ENCODE measurements around the gene TNFRSF21.

The TNFRSF21 gene

DNA sequence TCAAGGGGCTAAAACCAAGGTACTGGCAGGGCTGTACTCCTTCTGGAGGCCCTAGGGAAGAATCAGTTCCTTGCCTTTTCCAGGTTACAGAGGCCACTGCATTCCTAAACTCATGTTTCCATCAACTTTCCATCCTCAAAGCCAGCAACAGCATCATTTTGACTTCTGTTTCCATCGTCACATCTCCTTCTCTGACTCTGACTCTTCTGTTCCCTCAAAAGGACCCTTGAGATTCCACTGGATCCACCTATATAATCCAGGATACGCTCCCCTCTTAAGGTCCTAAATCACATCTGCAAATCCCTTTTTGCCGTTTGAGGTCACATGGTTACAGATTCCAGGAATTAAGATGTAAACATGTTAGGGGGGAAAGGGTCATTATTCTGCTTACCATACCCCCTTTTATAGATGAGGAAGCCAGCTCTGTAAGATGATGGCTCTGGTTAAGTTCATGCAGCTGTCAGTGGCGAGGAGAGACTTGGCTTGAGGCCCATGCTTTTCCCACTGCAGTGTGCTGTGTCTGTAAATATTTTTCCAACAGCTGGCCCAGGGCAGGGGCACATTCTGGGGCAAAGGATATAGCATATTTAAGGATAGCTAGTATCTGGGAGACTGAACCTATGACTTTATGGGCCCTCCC lies 114.6 kb downstream of the TNFRSF21 start:
- in situ Hi-C loops (cut with MboI; ENCODE audit: low pct_unique_long_range_greater_than_20kb, low sequenced_read_pairs, unreplicated experiment): no loop called here
- TF ChIP-seq, protein P1, sequence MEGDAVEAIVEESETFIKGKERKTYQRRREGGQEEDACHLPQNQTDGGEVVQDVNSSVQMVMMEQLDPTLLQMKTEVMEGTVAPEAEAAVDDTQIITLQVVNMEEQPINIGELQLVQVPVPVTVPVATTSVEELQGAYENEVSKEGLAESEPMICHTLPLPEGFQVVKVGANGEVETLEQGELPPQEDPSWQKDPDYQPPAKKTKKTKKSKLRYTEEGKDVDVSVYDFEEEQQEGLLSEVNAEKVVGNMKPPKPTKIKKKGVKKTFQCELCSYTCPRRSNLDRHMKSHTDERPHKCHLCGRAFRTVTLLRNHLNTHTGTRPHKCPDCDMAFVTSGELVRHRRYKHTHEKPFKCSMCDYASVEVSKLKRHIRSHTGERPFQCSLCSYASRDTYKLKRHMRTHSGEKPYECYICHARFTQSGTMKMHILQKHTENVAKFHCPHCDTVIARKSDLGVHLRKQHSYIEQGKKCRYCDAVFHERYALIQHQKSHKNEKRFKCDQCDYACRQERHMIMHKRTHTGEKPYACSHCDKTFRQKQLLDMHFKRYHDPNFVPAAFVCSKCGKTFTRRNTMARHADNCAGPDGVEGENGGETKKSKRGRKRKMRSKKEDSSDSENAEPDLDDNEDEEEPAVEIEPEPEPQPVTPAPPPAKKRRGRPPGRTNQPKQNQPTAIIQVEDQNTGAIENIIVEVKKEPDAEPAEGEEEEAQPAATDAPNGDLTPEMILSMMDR (IDR thresholded peaks at IDR 0.05; ENCODE audit: extremely low read depth, insufficient read depth, missing control alignments): no peak
- no peak for DNase-seq (ENCODE audit: low spot score)

DNA sequence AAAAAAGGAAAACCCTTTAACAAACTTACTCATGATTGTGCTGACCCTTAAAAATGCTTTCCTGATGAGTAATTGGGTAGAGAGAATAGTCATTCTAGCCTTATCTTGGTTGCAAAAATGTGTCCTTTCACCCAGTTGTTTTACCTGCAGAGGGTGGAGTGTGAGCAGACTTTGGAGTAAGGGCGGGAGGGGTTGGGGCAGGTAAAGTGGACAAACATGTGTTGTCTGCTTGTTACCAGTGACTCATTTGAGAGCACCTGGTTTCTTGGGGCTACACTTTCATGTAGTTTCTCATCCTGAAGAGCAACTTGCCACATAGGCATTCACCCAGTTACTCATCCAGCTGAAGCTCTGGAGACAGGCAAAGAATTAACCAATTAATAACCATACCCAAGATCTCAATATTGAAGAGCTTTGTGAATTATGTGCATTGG lies 121.1 kb downstream of the TNFRSF21 start:
- TF ChIP-seq, protein P1 (IDR thresholded peaks at IDR 0.05; ENCODE audit: extremely low read depth, insufficient read depth, missing control alignments): no peak
- in situ Hi-C loops (cut with MboI; ENCODE audit: low pct_unique_long_range_greater_than_20kb, low sequenced_read_pairs, unreplicated experiment): no loop called here
- no peak for DNase-seq (ENCODE audit: low spot score)

DNA sequence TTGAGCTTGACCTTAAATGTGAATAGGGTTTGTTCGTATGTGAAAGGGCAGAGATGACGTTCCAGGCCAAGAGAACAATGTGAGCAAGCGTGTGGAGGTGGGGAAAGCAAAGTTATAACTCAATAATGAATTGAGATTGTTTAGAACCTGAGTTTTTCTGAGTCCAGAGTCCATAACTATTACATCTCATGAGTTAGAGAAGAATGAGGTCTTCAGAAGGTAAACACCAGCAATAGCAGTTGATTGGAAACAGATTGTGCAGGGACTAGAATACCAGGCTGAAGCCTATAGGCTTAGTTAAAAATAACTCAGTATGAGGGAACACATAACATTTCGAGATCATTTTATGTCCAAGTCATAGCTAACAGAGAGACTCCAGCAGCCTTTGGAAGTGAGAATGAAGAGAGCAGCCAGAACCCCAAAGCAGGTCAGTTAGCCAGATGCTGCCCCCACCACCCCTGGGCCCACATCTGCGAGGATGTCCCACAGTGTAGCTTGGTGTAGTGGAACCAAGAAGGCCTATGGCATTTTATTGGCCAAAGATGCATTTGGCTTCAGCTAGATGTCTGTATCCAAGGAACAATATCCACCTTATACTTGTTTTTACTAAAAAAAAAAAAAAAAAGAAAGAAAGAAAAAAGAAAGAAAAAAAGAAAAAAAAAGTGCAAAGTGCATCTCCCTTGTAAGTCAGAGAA lies 121.7 kb downstream of the TNFRSF21 start:
- TF ChIP-seq, protein P1 (IDR thresholded peaks at IDR 0.05; ENCODE audit: extremely low read depth, insufficient read depth, missing control alignments): no peak
- no peak for DNase-seq (ENCODE audit: low spot score)
- in situ Hi-C loops (cut with MboI; ENCODE audit: low pct_unique_long_range_greater_than_20kb, low sequenced_read_pairs, unreplicated experiment): no loop called here

DNA sequence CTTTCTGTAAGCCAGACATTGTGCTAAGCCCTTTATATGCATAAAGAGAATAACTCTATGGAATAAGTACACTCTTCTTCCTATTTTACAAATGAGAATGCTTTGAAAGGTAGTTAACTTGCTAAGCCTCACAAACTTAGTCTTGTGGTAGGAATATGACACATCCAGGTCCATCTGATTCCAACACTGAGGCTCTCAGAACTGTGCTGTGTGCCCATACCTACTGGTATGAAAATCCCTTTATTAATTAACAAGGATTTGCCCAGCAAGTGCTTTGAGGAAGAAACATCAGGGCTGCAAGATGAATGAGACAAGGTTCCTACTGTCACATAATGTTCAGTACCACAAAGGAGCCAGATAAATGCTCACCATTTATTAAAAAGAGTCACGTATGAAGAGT lies 122.6 kb downstream of the TNFRSF21 start:
- in situ Hi-C loops (cut with MboI; ENCODE audit: low pct_unique_long_range_greater_than_20kb, low sequenced_read_pairs, unreplicated experiment): no loop called here
- TF ChIP-seq, protein P1 (IDR thresholded peaks at IDR 0.05; ENCODE audit: extremely low read depth, insufficient read depth, missing control alignments): no peak
- no peak for DNase-seq (ENCODE audit: low spot score)

DNA sequence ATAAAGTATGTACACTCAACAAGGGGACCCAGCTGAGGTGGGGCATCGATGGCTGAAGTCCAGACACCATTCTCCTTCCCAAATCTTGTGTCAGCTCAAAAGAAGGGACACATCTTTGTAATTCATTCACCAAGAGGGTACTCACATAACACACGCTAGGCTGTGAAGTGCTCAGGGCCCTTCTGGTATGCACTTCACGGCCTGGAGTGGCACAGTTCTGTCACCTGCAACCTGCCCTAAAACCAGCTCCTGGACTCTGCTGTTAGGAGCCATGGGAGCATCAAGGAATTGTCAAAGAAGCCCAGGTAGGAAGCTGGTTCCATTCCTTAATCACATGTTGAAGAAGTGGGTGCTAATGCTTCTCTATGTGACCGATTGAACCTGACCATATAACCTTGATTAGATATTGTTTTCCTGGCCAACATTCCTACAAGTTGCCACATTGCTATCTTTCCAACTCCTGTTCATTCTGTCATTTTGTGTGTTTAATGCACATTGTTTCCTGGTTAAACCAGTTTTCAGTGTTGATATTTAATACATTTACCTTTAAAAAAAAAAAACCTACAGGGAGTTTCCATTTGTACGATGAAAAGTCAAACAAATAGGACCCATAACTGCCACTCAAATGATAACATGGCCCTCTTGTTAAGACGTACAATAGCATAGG lies 127.3 kb downstream of the TNFRSF21 start:
- in situ Hi-C loops (cut with MboI; ENCODE audit: low pct_unique_long_range_greater_than_20kb, low sequenced_read_pairs, unreplicated experiment): no loop called here
- no peak for DNase-seq (ENCODE audit: low spot score)
- TF ChIP-seq, protein P1 (IDR thresholded peaks at IDR 0.05; ENCODE audit: extremely low read depth, insufficient read depth, missing control alignments): no peak

DNA sequence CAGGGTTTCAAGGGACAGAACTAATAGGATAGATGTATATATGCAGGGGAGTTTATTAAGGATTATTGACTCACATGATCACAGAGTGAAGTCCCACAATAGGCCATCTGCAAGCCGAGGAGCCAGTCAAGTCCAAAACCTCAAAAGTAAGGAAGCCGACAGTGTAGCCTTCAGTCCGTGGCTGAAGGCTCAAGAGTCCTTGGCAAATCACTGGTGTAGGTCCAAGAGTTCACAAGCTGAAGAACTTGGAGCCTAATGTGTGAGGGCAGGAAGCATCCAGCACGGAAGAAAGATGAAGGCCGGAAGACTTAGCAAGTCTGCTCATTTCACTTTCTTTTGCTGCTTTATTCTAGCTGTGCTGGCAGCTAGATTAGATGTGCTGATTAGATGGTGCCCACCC lies 128.0 kb downstream of the TNFRSF21 start:
- TF ChIP-seq, protein P1 (IDR thresholded peaks at IDR 0.05; ENCODE audit: extremely low read depth, insufficient read depth, missing control alignments): no peak
- in situ Hi-C loops (cut with MboI; ENCODE audit: low pct_unique_long_range_greater_than_20kb, low sequenced_read_pairs, unreplicated experiment): no loop called here
- DNase-seq (ENCODE audit: low spot score): no peak

Measured in GM13977 (cell line).